Transverse colon (tissue), 4 donors: ENCODE measurements around the gene FN3K. TPM values are rescaled to one million over a fixed set of nuclear protein-coding genes. Genes with fewer than 3 reads are reported as not detected.
"Not testable (repeated sequence)": the region's sequence is repeated elsewhere in the genome, so short reads cannot be mapped to it uniquely, and the experiment has no call there.

Source experiments
- DNase-seq: peaks from one replicate; pipeline ENCODE4 v3.0.0-alpha.2; 2019
- H3K27ac ChIP-seq, 4 donors: fragments of 200-600 bp; sonication (generic); 2 replicates each; pipeline ENCODE4 v1.5.1; 2016 to 2018; ENCODE audit warnings: inconsistent platforms in 4 of 4
- H3K27me3 ChIP-seq: fragments of 200-600 bp; sonication (generic); 2 replicates; pipeline ENCODE4 v1.5.1; 2017; ENCODE audit warnings: inconsistent platforms
- H3K36me3 ChIP-seq, 4 donors: fragments of 200-600 bp; sonication (generic); 2 replicates each; pipeline ENCODE4 v1.5.1; 2017 to 2019; ENCODE audit warnings: inconsistent platforms in 4 of 4
- H3K4me1 ChIP-seq, 4 donors: fragments of 200-600 bp; sonication (generic); 2 replicates each; pipeline ENCODE4 v1.5.1; 2017 to 2020; ENCODE audit warnings: inconsistent platforms in 4 of 4
- H3K4me3 ChIP-seq, 4 donors: fragments of 200-600 bp; sonication (generic); 1 replicate in 1 of 4; 2 replicates in 3 of 4; pipeline versions ENCODE4 v1.5.1 to v1.6.1; 2017 to 2019; ENCODE audit warnings: inconsistent platforms in 4 of 4
- H3K9me3 ChIP-seq, 2 donors: fragments of 200-600 bp; sonication (generic); 2 replicates each; pipeline ENCODE4 v1.5.1; 2017 to 2019; ENCODE audit warnings: inconsistent platforms in 2 of 2
- CTCF ChIP-seq, 5 experiments: fragments of 200-600 bp in 3 of 5; fragments of 450-650 bp in 2 of 5; sonication (generic) in 3 of 5; IDR thresholded peaks; 1 replicate in 2 of 5; 2 replicates in 3 of 5; pipeline ENCODE4 v1.5.1; 2016 to 2017; ENCODE audit warnings: antibody characterized with exemption in 5 of 5, inconsistent platforms in 3 of 5, mild to moderate bottlenecking in 2 of 5, moderate library complexity in 1 of 5
- EP300 ChIP-seq: sonication (generic); formaldehyde crosslinking; IDR thresholded peaks from one replicate; pipeline ENCODE4 v1.6.1; 2017; ENCODE audit warnings: antibody characterized with exemption, low read depth
- POLR2A ChIP-seq: fragments of 450-650 bp; IDR thresholded peaks from one replicate; pipeline ENCODE4 v1.6.1; 2016; ENCODE audit warnings: antibody characterized with exemption, mild to moderate bottlenecking, moderate library complexity
- POLR2AphosphoS5 ChIP-seq, 3 donors: sonication (generic); formaldehyde crosslinking; IDR thresholded peaks; one replicate each; pipeline ENCODE4 v1.6.1; 2016; ENCODE audit warnings: antibody characterized with exemption in 3 of 3
- WGBS, 2 donors: methylation state at CpG; one replicate each; pipeline ENCODE4 v1.1.5; 2018; ENCODE audit warnings: low coverage in 1 of 2; 5-methylcytosine and 5-hydroxymethylcytosine counted together
- in situ Hi-C, 4 donors: fragments of 200-750 bp; cut with MboI; loops; one replicate each; pipeline versions ENCODE4 v1.15.0 to v1.15.1; 2017; ENCODE audit warnings: low sequenced_read_pairs in 3 of 4, low pct_ligation_motif_present in 1 of 4, low pct_unique_long_range_greater_than_20kb in 1 of 4
- intact Hi-C: fragments of 100-400 bp; cut with DNase I; formaldehyde crosslinking; loops from one replicate; pipeline ENCODE4 v1.15.1; 2023; ENCODE audit warnings: low total_unique reads
- total RNA-seq, 4 donors: library from RNA; depleted of rRNA; stranded (reverse); fragments of >200 nt; gene quantifications; one replicate each; pipeline ENCODE4 v1.1.0, GENCODE V29; 2016

The FN3K gene
- total RNA-seq, 4 donors from 2014 or later, result 11.2 to 33.0 (median 26.2) TPM

DNA sequence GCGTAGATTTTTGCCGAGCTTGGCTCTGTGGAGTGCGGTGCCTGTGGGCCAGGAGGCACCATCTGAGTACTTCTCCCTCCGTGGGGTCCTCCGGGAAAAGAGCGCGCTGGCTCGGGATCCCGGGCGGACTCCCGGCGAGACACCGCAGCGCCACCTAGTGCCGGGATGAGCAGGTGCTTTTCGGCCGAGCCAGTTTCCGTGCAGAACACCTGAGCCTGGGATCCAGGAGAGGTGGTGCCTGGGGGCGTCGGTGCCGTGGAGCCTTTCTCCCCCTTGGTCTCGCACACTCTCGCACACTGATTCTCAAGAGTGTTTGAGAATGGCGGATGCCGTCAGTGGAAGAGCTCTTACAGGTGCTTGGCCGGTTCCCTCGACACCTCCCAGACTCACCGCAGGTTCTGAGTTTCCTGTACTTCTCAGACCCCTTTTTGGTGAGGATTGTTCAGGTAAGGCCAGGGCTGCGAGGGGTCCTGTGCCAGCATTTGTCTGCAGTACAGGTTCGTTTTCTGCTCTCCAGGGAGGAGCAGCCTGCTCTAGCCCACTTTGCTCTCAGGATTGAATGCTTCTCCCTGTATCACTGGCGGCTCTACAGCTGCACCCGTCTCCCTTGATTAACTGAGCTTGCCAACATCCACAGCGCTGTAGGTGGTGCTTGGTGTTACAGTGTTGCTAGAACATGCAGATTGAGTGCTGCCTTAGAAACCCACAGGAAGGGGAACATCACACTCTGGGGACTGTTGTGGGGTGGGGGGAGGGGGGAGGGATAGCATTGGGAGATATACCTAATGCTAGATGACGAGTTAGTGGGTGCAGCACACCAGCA, 39.8 kb downstream of the FN3K start:
- no peak overlapping the region for H3K27ac ChIP-seq
- no peaks in the 10 kb centered on the region for H3K36me3 ChIP-seq
- H3K4me3 ChIP-seq, result peak overlapping the region in 1 of 4 donors; percentile 27
- 36% methylated on average over 32 of the region's 34 CpGs; no CpG with 5 or more reads in 1 of the 2 donors for WGBS, 2 donors
- no peaks in the 10 kb centered on the region for H3K9me3 ChIP-seq
- TF ChIP-seq POLR2AphosphoS5 (IDR thresholded peaks at IDR 0.05) (no peak), EP300 (no peak), POLR2A (no peak), CTCF (IDR thresholded peaks at IDR 0.05) (peak; percentile 84 to 94 (median 89))
- in situ Hi-C loops (no loop called here), intact Hi-C loops (loop anchor here (10.0 kb wide), 1 partner anchor 110 kb away; no protein-coding TSS in a partner anchor)
- peaks cover 7 to 22% (median 9%) of the 10 kb centered on the region in 4 donors for H3K4me1 ChIP-seq
- H3K27me3 ChIP-seq, result no peaks in the 10 kb centered on the region
- peak; percentile 76 for DNase-seq

DNA sequence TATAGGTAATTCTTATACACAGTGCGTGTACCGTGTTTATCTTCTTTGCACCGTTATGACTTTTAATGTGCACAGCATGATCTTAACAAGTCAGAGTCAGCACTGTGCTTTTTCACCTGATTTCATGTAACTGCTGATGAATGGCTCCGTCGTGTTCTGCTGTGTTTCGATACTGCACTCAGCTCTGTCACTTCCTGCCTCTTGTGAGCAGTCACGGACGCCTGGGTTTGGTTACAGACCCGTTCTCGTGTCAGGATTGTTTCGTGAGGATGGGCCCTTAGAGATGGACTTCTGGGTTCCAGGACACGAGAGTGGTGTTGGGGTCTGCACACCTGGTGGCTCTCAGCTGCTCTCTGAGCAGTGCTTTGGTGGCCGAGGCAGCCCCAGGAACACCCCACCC, 41.0 kb downstream of the FN3K start:
- in situ Hi-C loops, result no loop called here
- no peak for DNase-seq
- no peaks in the 10 kb centered on the region for H3K9me3 ChIP-seq
- no peaks in the 10 kb centered on the region for H3K36me3 ChIP-seq
- intact Hi-C loops, result loop anchor here (10.0 kb wide), 1 partner anchor 112 kb away; no protein-coding TSS in a partner anchor
- H3K27ac ChIP-seq, result no peak overlapping the region
- H3K4me3 ChIP-seq, result no peak overlapping the region
- TF ChIP-seq EP300 (no peak), POLR2AphosphoS5 (IDR thresholded peaks at IDR 0.05) (no peak), CTCF (IDR thresholded peaks at IDR 0.05) (no peak), POLR2A (no peak)
- H3K27me3 ChIP-seq, result no peaks in the 10 kb centered on the region
- peaks cover 7 to 22% (median 9%) of the 10 kb centered on the region in 4 donors for H3K4me1 ChIP-seq
- WGBS, 2 donors, result 90 to 93% methylated on average over 2 to 13 of the region's 13 CpGs

DNA sequence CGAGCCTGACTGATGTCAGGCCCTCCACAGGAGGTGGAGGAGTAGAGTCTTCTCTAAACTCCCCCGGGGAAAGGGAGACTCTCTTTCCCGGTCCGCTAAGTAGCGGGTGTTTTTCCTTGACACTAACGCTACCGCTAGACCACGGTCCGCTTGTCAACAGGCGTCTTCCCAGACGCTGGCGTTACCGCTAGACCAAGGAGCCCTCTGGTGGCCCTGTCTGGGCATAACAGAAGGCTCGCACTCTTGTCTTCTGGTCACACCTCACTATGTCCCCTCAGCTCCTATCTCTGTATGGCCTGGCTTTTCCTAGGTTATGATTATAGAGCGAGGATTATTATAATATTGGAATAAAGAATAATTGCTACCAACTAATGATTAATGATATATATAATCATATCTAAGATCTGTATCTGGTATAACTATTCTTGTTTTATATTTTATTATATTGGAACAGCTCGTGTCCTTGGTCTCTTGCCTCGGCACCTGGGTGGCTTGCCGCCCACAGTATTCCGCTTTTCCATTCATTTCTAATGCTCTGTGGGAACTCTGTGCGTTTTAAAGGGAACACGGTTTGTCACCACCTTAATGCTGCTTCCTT, 42.5 kb downstream of the FN3K start:
- H3K36me3 ChIP-seq, H3K9me3 ChIP-seq, H3K4me3 ChIP-seq, in situ Hi-C loops, H3K27me3 ChIP-seq, DNase-seq, H3K27ac ChIP-seq: not testable (repeated sequence)
- 76 to 80% methylated on average over 17 to 21 of the region's 21 CpGs for WGBS, 2 donors
- TF ChIP-seq CTCF (IDR thresholded peaks at IDR 0.05), result peak; percentile 25 to 37 (median 30)
- H3K4me1 ChIP-seq, result peaks cover 3 to 17% (median 5%) of the 10 kb centered on the region in 4 donors
- intact Hi-C loops, result loop anchor here (10.0 kb wide), 1 partner anchor 113 kb away; no protein-coding TSS in a partner anchor

- H3K27me3 ChIP-seq, result no peaks in the 10 kb centered on the region
- TF ChIP-seq POLR2AphosphoS5 (IDR thresholded peaks at IDR 0.05) (no peak), CTCF (IDR thresholded peaks at IDR 0.05) (no peak), EP300 (no peak), POLR2A (no peak)
- WGBS, 2 donors, result 95% methylated on average over 23 of the region's 23 CpGs; no CpG with 5 or more reads in 1 of the 2 donors
- no peaks in the 10 kb centered on the region for H3K9me3 ChIP-seq
- in situ Hi-C loops, result no loop called here
- H3K27ac ChIP-seq, result no peak overlapping the region
- H3K4me3 ChIP-seq, result no peak overlapping the region
- intact Hi-C loops, result loop anchor here (10.0 kb wide), 1 partner anchor 115 kb away; no protein-coding TSS in a partner anchor
- H3K36me3 ChIP-seq, result no peaks in the 10 kb centered on the region
- DNase-seq, result no peak
- peaks cover 3 to 17% (median 5%) of the 10 kb centered on the region in 4 donors for H3K4me1 ChIP-seq
Observed at GRCh38 chr17:82779541-82779940, 44.1 kb downstream of the FN3K start.
